ENCODE measurements around the gene CCDC57.

The CCDC57 gene

GRCh38 chr17:82118815-82119380 lies 93.7 kb downstream of the CCDC57 start:
- DNase-seq = no peak

GRCh38 chr17:82118168-82118814 lies 94.4 kb downstream of the CCDC57 start:
- no peak for DNase-seq

- DNase-seq = no peak
These were observed 95.2 kb downstream of the CCDC57 start for GRCh38 chr17:82117139-82118090.

GRCh38 chr17:82116246-82116645 lies 96.4 kb downstream of the CCDC57 start:
- DNase-seq = no peak

GRCh38 chr17:82114872-82115271 lies 97.8 kb downstream of the CCDC57 start:
- DNase-seq = no peak

GRCh38 chr17:82114447-82114846 lies 98.2 kb downstream of the CCDC57 start:
- DNase-seq = no peak

GRCh38 chr17:82113941-82114340 lies 98.7 kb downstream of the CCDC57 start:
- DNase-seq = no peak

GRCh38 chr17:82113422-82113821 lies 99.2 kb downstream of the CCDC57 start:
- no peak for DNase-seq

- no peak for DNase-seq
These were observed 99.7 kb downstream of the CCDC57 start for GRCh38 chr17:82112914-82113311.

- DNase-seq = no peak
These were observed 100.3 kb downstream of the CCDC57 start for GRCh38 chr17:82112181-82112913.

GRCh38 chr17:82110298-82110697 lies 102.3 kb downstream of the CCDC57 start:
- no peak for DNase-seq

GRCh38 chr17:82108961-82109475 lies 103.6 kb downstream of the CCDC57 start:
- DNase-seq = no peak

GRCh38 chr17:82108496-82108945 lies 104.1 kb downstream of the CCDC57 start:
- DNase-seq = no peak

- DNase-seq = no peak
These were observed 104.6 kb downstream of the CCDC57 start for GRCh38 chr17:82108038-82108437.

GRCh38 chr17:82107341-82107860 lies 105.2 kb downstream of the CCDC57 start:
- no peak for DNase-seq

- no peak for DNase-seq
These were observed 105.8 kb downstream of the CCDC57 start for GRCh38 chr17:82106688-82107305.

GRCh38 chr17:82105882-82106687 lies 106.6 kb downstream of the CCDC57 start:
- peak; percentile 65 for DNase-seq

GRCh38 chr17:82105417-82105881 lies 107.2 kb downstream of the CCDC57 start:
- no peak for DNase-seq

GRCh38 chr17:82104797-82105416 lies 107.7 kb downstream of the CCDC57 start:
- DNase-seq = no peak
